GM03348 (cell line): ENCODE results near the gene ASF1B.
"Not testable (repeated sequence)": the region's sequence is repeated elsewhere in the genome, so short reads cannot be mapped to it uniquely, and the experiment has no call there.

Experiments
- DNase-seq: peaks from one replicate; pipeline ENCODE4 v3.0.0; 2012; ENCODE audit warnings: low spot score

Gene ASF1B

GRCh38 chr19:14136509-14137281 is at the start of gene ASF1B:
ASF1B (minus strand) TSS chr19:14136589; CDS start chr19:14136456, 133 bp downstream.
- peak; percentile 99 for DNase-seq

DNA sequence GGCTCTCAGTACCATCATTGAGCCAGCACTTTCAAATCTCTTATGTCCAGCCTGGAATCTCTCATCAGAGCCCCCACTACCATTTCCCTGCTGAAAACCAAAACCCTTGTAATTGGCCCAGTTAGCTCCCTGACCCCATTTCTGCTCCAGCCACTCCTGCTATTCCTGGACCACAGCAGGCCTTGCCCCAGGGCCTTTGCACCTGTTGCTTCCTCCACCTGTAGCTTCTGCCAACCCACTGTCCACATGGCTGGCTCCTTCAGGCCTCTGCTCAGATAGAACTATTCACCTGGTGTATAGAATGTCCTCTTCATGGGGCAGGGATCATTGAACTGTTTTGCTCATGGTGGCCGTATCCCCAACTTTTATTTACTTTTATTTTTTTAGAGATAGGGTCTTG is 49.3 kb upstream of the ASF1B start:
- not testable (repeated sequence) for DNase-seq

- no peak for DNase-seq
Observed at GRCh38 chr19:14185158-14185557, 48.8 kb upstream of the ASF1B start.

- DNase-seq: peak; percentile 8
Observed at GRCh38 chr19:14183741-14184350, 47.5 kb upstream of the ASF1B start.

GRCh38 chr19:14182476-14182875 is 46.1 kb upstream of the ASF1B start:
- peak; percentile 6 for DNase-seq

- DNase-seq: peak; percentile 3
Observed at GRCh38 chr19:14181906-14182305, 45.5 kb upstream of the ASF1B start.

- DNase-seq: not testable (repeated sequence)
Observed at GRCh38 chr19:14181199-14181598, 44.8 kb upstream of the ASF1B start.

DNA sequence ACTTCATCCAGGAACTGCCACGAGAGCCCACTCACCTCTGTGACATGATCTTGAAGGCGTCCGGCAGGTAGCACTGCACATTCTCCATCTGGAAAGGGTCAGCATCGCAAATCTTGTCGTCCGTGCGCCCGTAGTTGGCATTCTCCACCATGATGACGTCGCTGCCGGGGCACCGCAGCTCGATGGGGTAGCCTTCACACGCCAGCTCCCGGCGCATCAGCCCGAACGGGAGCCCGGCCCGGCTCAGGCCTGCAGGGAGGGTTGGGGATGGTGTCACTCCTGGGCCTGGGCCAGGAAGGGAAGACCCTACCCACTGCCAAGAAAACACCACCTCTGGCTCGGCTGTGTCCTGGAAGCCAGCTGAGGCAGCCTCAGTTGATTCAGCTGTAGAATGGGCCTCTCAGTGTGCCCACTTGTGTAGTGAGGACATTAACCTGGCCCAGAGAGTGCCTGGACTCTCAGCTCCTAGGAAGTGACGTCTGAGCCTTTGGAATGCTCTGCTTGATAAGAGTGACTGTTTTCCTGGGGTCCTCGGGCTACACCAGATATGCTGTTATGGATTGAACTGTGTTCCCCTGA is 41.2 kb upstream of the ASF1B start:
- no peak for DNase-seq

- no peak for DNase-seq
Observed at GRCh38 chr19:14175351-14175792, 39.0 kb upstream of the ASF1B start.

DNA sequence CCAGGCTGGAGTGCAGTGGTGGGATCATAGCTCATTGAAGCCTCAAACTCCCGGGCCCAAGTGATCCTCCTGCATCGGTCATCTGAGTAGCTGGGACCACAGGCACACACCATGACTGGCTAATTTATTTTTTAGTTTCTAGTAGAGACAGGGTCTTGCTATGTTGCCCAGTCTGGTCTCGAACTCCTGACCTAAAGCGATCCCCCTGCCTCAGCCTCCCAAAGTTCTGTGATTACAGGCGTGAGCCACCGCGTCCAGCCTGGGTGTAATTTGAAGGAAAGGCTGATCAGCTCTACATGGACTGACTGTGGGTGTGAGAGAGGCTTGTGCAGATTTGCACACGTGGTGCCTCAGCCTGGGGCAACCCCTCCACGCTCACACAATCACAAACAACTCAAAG is 38.5 kb upstream of the ASF1B start:
- DNase-seq: no peak

- DNase-seq: no peak
Observed at GRCh38 chr19:14168993-14169392, 32.6 kb upstream of the ASF1B start.

GRCh38 chr19:14168259-14168972 is 32.0 kb upstream of the ASF1B start:
- no peak for DNase-seq

DNA sequence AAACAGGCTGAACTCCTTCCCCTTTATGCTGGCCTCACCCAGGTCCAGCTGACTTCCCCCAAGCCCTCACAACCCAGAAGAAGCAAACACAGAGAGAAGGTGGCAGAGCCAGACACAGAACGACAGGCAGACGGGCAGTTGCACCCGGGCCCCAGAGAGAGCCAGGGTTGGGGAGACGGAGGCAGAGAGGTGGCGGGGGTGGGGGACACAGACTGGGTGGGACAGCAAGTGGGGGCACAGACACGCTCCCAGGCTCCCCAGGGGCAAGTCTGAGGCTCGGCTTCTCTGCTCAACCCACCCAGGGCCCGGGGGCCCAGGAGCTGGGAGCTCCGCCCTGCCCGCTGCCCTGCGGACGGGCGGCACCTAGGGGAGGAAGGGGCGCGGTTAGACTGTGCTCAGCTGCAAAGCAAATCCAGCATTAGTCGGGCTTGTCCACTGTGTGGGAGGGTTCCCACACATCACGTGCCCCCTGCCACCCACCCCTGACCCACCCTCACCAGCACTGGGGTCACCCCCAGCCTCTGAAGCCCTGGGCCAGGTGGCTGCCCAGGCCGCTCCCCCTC is 31.3 kb upstream of the ASF1B start:
- no peak for DNase-seq

DNA sequence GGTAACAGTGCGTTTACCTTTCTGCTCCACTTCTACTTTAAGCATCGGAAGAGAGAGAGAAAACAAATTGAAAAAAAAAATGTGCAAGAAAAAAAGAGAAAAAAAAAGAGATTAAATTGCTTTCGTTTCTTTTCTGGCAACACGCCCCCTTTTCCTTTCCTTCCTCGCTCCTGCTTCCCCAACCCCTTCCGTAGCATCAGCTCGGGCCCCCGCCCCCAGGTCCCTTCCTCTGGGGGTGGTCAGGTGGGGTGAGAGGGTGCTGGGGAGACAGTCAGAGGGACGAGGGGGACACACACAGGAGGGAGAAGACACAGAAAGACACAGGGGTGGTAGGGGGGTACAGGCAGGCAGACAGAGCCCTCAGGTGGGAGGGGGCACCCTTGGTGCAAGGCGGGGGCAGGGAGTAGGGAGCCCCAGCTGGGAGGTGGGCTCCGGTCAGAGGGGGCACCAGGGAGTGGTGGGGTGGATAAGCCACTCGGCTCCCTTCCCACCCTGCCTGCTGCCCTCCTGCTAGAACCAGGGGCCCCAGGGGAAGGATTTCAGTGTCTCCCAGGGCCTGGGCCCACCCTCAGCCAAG is 30.7 kb upstream of the ASF1B start:
- DNase-seq: no peak

DNA sequence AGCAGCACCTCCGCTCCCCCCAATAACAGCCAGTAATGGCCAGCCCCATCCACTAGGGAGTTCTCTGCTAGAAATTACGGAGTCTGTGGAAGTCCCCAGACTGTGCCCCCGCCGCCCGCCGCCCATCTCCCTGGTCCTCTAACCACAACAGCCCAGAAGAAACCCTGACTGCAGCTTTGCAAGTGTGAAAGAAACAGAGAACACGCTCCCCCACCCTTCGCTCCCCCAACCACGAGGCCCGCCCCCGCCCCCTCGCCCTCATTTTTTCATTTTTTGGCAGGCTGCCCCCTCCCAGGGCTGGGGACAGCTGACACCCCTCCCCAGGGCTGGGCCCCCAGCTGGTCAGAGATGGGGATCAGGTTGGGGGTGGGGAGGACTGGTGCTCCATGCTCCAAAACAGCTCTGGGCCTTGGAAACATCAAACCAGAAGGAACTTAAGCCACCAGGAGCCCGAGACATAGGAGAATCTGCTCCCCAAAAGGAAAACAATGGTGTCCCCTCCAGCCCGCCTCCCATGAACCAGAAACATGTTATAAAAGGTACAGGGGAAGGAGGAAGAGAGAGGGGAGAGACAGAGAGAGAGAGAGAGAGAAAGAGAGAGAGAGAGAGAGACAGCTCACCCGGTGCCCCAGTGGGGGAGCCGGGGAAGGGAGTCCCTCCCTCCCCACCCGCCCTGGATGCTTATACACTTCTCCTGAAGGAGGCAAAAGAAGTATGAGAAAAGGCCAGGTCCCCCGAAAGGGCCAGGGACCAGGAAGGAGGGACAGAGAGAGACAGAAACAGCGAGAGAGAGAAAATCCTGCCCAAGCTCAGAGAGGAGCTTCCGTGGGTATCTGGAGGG is 29.8 kb upstream of the ASF1B start:
- DNase-seq: no peak

DNA sequence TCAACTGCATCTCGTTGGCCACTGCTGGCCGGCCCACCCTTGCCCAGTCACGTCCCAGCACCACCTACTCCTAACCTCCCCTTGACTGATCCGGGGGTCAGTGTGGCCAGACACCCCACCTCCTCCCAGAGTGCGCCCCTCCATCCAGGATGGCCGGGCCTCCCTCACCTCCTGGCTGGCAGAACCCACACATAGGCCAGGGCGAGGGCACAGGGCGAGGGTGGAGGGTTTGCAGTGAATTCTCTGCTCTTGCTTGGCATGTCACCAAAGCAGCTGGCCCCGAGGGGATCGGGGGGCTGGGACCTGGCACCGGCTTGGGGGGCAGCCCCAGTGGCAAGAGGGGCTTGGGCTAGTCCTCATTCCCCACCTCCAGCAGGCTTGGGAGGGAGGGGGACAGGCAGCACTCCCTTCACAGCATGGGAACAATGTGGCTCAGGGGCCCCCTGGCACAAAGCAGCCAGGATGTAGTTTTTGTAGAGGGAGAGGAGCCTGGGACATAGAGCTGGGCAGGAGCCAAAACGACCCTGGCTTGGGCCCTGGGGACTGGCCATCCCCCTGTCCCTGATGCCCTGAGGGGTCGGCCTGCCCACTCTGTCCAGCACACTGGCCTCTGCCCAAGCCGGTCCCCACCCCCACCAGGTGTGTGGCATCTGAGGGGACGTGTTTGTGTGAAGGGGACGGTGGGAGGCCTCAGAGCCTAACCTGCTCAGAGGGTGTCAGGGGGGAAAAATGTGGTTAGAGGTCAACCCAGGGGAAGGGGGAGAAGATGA is 28.5 kb upstream of the ASF1B start:
- no peak for DNase-seq

GRCh38 chr19:14164082-14164481 is 27.7 kb upstream of the ASF1B start:
- DNase-seq: no peak

GRCh38 chr19:14162871-14163297 is 26.5 kb upstream of the ASF1B start:
- no peak for DNase-seq

DNA sequence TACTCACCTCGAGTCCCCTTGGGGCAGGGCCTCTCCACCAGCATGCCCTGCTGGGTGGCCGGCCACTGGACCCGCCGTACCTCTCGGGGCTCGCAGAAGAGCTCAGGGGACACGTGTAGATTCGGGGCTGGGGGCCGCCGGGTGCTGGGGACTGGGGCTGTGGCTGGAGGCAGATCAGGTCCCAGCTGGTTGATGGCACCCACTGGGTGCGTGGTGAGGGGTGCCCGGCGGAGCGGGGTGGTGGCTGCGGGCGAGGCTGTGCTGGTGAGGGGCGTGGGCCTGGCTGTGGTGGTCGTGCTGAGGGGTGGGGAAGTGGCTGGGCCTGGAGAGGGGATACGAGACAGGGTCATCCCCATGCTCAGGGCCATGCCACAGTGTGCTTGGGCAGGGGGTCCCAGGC is 24.9 kb upstream of the ASF1B start:
- no peak for DNase-seq

DNA sequence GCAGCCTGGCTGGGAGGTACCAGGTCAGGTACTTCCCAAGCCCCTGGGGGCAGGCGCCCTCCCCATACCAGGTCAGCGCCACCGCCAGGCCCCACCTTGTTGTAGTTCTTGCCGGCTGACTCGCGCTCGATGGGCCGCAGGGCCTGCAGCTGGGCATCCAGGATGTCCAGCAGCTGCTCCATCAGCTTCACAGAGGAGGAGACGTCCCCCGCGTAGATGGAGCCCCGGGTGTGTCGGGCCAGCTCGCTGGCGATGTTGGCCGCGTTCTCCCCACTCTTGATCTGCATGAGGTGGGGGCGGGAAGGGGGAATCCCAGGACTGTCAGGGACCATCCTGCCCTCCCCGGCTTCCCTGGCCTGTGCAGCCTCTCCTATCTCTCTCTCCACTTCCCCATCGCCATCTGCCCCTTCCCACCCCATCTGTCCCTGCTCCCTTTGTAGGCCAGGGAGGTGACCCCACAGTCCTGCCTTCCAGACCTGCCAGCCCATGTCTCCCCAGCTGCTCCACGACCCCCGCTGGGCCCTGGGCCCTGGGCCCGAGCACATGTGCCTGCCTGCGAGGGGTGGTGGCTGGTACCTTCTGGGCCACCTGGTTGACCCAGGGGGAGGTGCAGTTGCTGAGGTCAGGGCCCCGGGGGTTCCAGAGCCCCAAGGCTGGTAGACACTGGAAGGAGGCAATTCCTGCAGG is 23.8 kb upstream of the ASF1B start:
- no peak for DNase-seq
